IgD-negative memory B cell (primary cell): ENCODE measurements around the gene MYCBPAP. TPM values are rescaled to one million over a fixed set of nuclear protein-coding genes. Genes with fewer than 3 reads are reported as not detected.

Source experiments
- H3K27ac Mint-ChIP-seq, 3 donors: one replicate each; pipeline ENCODE4 v1.8.0; 2020 to 2022; ENCODE audit warnings: mild to moderate bottlenecking in 3 of 3, mixed read lengths in 3 of 3, moderate library complexity in 1 of 3
- H3K27me3 Mint-ChIP-seq: one replicate; pipeline ENCODE4 v1.8.0; 2021; ENCODE audit warnings: mixed read lengths
- H3K36me3 Mint-ChIP-seq: one replicate; pipeline ENCODE4 v1.8.0; 2020; ENCODE audit warnings: mild to moderate bottlenecking, mixed read lengths
- H3K4me1 Mint-ChIP-seq, 3 donors: one replicate each; pipeline ENCODE4 v1.8.0; 2020 to 2022; ENCODE audit warnings: mixed read lengths in 3 of 3, mild to moderate bottlenecking in 1 of 3
- H3K4me3 Mint-ChIP-seq, 4 donors: one replicate each; pipeline ENCODE4 v1.8.0; 2020 to 2022; ENCODE audit warnings: mild to moderate bottlenecking in 4 of 4, mixed read lengths in 4 of 4, moderate library complexity in 3 of 4
- H3K9me3 Mint-ChIP-seq, 3 donors: one replicate each; pipeline ENCODE4 v1.8.0; 2020 to 2021; ENCODE audit warnings: mixed read lengths in 3 of 3, mild to moderate bottlenecking in 1 of 3
- polyA plus RNA-seq: library from polyadenylated mRNA; unstranded; fragments of 300-500 nt; fragmentation: Illumina TruSeq; gene quantifications from one replicate; pipeline ENCODE4 v1.2.3, GENCODE V29; 2021

Gene MYCBPAP
- polyA plus RNA-seq, result 1.3 TPM

GRCh38 chr17:50507871-50508572, at the start of gene MYCBPAP:
MYCBPAP (plus strand) TSS chr17:50508439; CDS start chr17:50508675, 236 bp downstream.
- H3K36me3 Mint-ChIP-seq, result peaks cover 2% of the 10 kb centered on the region
- peak within 1 kb of the TSS; percentile 90 to 95 (median 94) for H3K4me3 Mint-ChIP-seq
- H3K27ac Mint-ChIP-seq, result peak within 1 kb of the TSS; percentile 62 to 91 (median 91)
- H3K4me1 Mint-ChIP-seq, result peaks cover 10 to 16% (median 15%) of the 10 kb centered on the region in 3 donors
- H3K27me3 Mint-ChIP-seq, result peaks cover 15% of the 10 kb centered on the region
- H3K9me3 Mint-ChIP-seq, result no peaks in the 10 kb centered on the region

DNA sequence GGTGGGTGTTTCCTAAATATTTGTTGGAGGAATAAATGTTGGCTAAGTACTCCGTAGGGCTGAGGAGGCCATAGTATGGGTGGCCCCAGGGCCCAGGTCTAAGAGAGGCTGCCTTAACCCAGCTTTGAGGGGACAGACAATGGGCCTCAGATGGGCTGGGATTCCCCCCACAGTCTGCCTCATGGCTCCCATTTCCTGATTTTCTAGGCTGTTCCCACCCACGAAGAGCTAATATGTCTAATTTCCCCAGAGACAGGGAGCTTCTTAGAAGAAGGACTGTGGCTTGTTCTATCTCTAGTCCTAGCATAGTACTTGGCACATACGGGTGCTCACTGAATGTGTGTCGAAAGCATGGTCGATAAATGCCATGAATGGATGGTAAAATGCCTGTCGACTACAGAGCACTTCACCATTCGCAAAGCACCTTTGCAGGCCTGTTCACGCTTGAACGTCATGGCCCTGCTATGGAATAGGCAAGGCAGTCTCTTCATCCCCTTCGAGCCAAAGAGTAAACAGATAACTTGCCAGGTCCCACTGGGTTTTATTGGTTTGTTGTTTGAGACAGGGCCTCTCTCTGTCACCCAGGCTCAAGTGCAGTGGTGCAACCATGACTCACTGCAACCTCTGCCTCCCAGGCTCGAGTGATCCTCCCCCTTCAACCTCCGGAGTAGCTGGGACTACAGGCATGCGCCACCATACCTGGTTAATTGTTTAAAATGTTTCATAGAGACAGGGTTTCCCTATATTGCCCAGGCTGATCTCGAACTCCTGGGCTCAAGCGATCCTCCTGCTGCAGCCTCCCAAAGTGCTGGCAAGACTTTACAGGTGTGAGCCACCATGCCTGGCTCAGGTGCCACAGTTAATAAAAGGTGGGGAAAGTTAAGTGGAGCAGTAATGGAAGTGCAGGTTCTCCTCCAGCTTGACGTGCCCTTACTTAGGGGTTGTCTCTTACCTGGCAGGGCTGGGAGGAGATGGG, 49.2 kb upstream of the MYCBPAP start:
- Mint-ChIP-seq H3K4me3 (no peak overlapping the region), H3K36me3 (peaks cover 3% of the 10 kb centered on the region), H3K9me3 (no peaks in the 10 kb centered on the region), H3K4me1 (peaks cover 4 to 19% (median 5%) of the 10 kb centered on the region in 3 donors), H3K27me3 (no peaks in the 10 kb centered on the region), H3K27ac (peak overlapping the region in 1 of 3 donors; percentile 25)

- Mint-ChIP-seq H3K36me3 (peaks cover 3% of the 10 kb centered on the region), H3K27me3 (no peaks in the 10 kb centered on the region), H3K27ac (peak overlapping the region; percentile 25 to 80 (median 71)), H3K9me3 (no peaks in the 10 kb centered on the region), H3K4me3 (no peak overlapping the region), H3K4me1 (peaks cover 6 to 22% (median 10%) of the 10 kb centered on the region in 3 donors)
Measured at GRCh38 chr17:50459756-50460155, 48.5 kb upstream of the MYCBPAP start.

DNA sequence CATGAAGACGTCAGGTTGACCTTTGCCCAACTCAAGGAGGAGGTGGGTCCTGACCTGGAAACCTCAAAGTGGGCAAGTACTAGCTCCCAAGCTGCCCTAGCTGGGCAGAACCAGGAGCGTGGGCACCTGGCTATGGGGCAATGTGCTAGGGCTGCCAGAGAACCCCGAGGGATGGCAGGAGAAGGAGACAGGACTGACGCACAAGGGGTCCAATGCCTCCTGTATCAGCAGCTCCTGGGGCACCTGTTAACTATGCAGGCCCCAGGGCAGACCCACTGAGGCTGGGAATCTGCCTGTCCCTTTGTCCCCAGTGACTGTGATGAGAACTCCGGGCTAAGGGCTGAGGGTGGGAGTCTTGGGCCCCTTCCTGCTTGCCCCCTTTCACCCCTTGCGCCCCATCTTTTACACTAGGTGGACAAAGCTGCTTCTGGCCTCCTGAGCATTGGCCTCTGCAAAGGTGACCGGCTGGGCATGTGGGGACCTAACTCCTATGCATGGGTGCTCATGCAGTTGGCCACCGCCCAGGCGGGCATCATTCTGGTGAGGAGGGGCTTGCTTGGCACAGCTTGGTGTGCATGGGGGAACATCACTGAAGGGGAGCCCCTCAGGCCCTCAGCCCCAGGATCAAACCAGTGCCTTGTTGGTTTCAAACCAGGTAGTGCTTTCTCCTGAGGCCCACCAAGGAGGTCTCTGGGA, 47.3 kb upstream of the MYCBPAP start:
- Mint-ChIP-seq H3K4me1 (peaks cover 16 to 25% (median 17%) of the 10 kb centered on the region in 3 donors), H3K36me3 (peaks cover 3% of the 10 kb centered on the region), H3K27ac (no peak overlapping the region), H3K27me3 (peaks cover 1% of the 10 kb centered on the region), H3K9me3 (peaks cover 0 to 2% (median 0%) of the 10 kb centered on the region in 3 donors), H3K4me3 (no peak overlapping the region)

- Mint-ChIP-seq H3K9me3 (peaks cover 0 to 2% (median 0%) of the 10 kb centered on the region in 3 donors), H3K27ac (no peak overlapping the region), H3K36me3 (peaks cover 4% of the 10 kb centered on the region), H3K4me3 (no peak overlapping the region), H3K4me1 (peaks cover 16 to 29% (median 22%) of the 10 kb centered on the region in 3 donors), H3K27me3 (peaks cover 3% of the 10 kb centered on the region)
Measured at GRCh38 chr17:50461550-50462132, 46.6 kb upstream of the MYCBPAP start.

GRCh38 chr17:50462446-50462845, 45.8 kb upstream of the MYCBPAP start:
- H3K4me3 Mint-ChIP-seq, result no peak overlapping the region
- peaks cover 0 to 2% (median 0%) of the 10 kb centered on the region in 3 donors for H3K9me3 Mint-ChIP-seq
- no peak overlapping the region for H3K27ac Mint-ChIP-seq
- peaks cover 4% of the 10 kb centered on the region for H3K36me3 Mint-ChIP-seq
- peaks cover 14 to 35% (median 29%) of the 10 kb centered on the region in 3 donors for H3K4me1 Mint-ChIP-seq
- H3K27me3 Mint-ChIP-seq, result peaks cover 3% of the 10 kb centered on the region

DNA sequence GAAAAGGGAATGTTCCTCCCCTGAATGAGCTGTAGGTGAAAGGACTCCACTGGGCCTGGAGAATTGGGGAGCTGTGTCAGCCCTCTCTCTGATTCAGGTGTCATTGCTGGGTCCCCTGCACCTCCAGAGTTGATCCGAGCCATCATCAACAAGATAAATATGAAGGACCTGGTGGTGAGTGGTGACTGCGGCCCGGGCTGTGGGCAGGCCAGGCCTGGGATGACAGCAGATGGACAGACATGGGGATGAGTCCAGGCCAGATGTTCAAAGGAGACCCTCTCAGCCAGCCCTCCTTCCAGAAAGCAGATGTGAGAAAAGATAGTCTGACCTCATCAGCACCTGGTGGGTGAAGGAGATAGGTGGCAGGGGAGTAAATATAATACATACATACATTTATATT, 44.1 kb upstream of the MYCBPAP start:
- peaks cover 0 to 2% (median 0%) of the 10 kb centered on the region in 3 donors for H3K9me3 Mint-ChIP-seq
- peaks cover 17 to 37% (median 35%) of the 10 kb centered on the region in 3 donors for H3K4me1 Mint-ChIP-seq
- H3K4me3 Mint-ChIP-seq, result peak overlapping the region in 1 of 4 donors; percentile 40
- H3K27me3 Mint-ChIP-seq, result peaks cover 10% of the 10 kb centered on the region
- H3K36me3 Mint-ChIP-seq, result peaks cover 8% of the 10 kb centered on the region
- H3K27ac Mint-ChIP-seq, result peak overlapping the region; percentile 16 to 78 (median 71)

GRCh38 chr17:50464736-50465135, 43.5 kb upstream of the MYCBPAP start:
- Mint-ChIP-seq H3K27ac (peak overlapping the region; percentile 71 to 85 (median 78)), H3K27me3 (peaks cover 10% of the 10 kb centered on the region), H3K36me3 (peaks cover 8% of the 10 kb centered on the region), H3K9me3 (peaks cover 0 to 2% (median 0%) of the 10 kb centered on the region in 3 donors), H3K4me1 (peaks cover 17 to 37% (median 37%) of the 10 kb centered on the region in 3 donors), H3K4me3 (peak overlapping the region in 2 of 4 donors; percentile 5 to 40)

DNA sequence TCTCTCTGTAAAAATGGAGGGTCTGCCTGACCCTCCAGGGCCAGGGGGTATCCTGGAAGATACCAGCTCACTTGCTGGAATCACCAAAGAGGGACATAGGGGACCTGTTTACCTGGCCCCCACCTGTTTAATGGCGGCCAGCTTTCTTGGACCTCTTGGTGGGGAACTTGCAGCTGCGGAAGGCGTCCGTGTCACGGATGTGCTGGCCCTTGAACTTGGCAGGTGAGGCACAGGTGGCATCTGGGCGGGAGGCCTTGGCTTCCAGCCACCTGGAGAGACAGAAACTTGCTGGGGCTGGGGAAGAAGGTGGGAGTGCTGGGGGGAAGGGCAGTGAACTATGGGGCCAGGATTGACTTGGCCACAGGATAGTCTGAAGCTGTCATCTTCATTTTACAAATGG, 43.1 kb upstream of the MYCBPAP start:
- peak overlapping the region in 2 of 4 donors; percentile 40 to 65 for H3K4me3 Mint-ChIP-seq
- H3K27me3 Mint-ChIP-seq, result peaks cover 10% of the 10 kb centered on the region
- peaks cover 17 to 37% (median 37%) of the 10 kb centered on the region in 3 donors for H3K4me1 Mint-ChIP-seq
- peaks cover 0 to 2% (median 0%) of the 10 kb centered on the region in 3 donors for H3K9me3 Mint-ChIP-seq
- peak overlapping the region in 2 of 3 donors; percentile 78 to 85 for H3K27ac Mint-ChIP-seq
- H3K36me3 Mint-ChIP-seq, result peaks cover 8% of the 10 kb centered on the region

DNA sequence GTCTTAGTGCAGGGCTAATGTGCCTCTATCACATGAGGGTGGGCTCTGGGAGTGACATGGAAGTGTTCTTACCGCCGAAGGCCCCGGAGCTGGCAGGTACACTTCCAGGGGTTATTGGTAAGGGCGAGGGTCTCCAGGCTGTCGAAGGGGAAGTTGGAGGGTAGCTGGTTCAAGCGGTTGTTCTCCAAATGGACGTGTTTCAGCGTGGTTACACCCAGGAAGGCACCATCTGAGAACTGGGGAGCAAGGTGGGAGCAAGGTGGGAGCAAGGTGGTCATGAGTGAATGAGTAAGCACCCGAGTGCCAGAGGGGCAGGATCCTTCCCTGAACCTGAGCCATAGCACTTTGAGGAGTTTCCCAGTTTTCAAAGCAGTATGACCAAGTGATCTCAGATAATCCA, 42.6 kb upstream of the MYCBPAP start:
- peaks cover 0 to 2% (median 0%) of the 10 kb centered on the region in 3 donors for H3K9me3 Mint-ChIP-seq
- H3K27me3 Mint-ChIP-seq, result peaks cover 10% of the 10 kb centered on the region
- H3K4me3 Mint-ChIP-seq, result peak overlapping the region in 1 of 4 donors; percentile 65
- H3K36me3 Mint-ChIP-seq, result peaks cover 8% of the 10 kb centered on the region
- peak overlapping the region in 2 of 3 donors; percentile 85 to 86 for H3K27ac Mint-ChIP-seq
- peaks cover 17 to 39% (median 37%) of the 10 kb centered on the region in 3 donors for H3K4me1 Mint-ChIP-seq

GRCh38 chr17:50466371-50467113, 41.7 kb upstream of the MYCBPAP start:
- peaks cover 10% of the 10 kb centered on the region for H3K36me3 Mint-ChIP-seq
- peaks cover 0 to 2% (median 0%) of the 10 kb centered on the region in 3 donors for H3K9me3 Mint-ChIP-seq
- H3K4me3 Mint-ChIP-seq, result peak overlapping the region; percentile 63 to 90 (median 82)
- peak overlapping the region; percentile 85 to 88 (median 86) for H3K27ac Mint-ChIP-seq
- peaks cover 10% of the 10 kb centered on the region for H3K27me3 Mint-ChIP-seq
- H3K4me1 Mint-ChIP-seq, result peaks cover 21 to 39% (median 37%) of the 10 kb centered on the region in 3 donors

- Mint-ChIP-seq H3K27me3 (peaks cover 10% of the 10 kb centered on the region), H3K4me1 (peaks cover 21 to 39% (median 32%) of the 10 kb centered on the region in 3 donors), H3K4me3 (peak overlapping the region; percentile 63 to 90 (median 82)), H3K36me3 (peaks cover 11% of the 10 kb centered on the region), H3K27ac (peak overlapping the region in 2 of 3 donors; percentile 86 to 88), H3K9me3 (peaks cover 0 to 2% (median 0%) of the 10 kb centered on the region in 3 donors)
Measured at GRCh38 chr17:50467114-50467854, 41.0 kb upstream of the MYCBPAP start.

- peaks cover 12% of the 10 kb centered on the region for H3K36me3 Mint-ChIP-seq
- peak overlapping the region in 1 of 3 donors; percentile 86 for H3K27ac Mint-ChIP-seq
- peaks cover 21 to 39% (median 32%) of the 10 kb centered on the region in 3 donors for H3K4me1 Mint-ChIP-seq
- H3K9me3 Mint-ChIP-seq, result peaks cover 0 to 2% (median 0%) of the 10 kb centered on the region in 3 donors
- peaks cover 10% of the 10 kb centered on the region for H3K27me3 Mint-ChIP-seq
- peak overlapping the region; percentile 76 to 90 (median 84) for H3K4me3 Mint-ChIP-seq
Measured at GRCh38 chr17:50467855-50468303, 40.4 kb upstream of the MYCBPAP start.
